HG03571 (cell line): ENCODE results near the gene ADAMTS3.

Experiments
- ATAC-seq: cut with Tn5 transposase; IDR thresholded peaks from one replicate; pipeline ENCODE4 v1.9.1; 2021; ENCODE audit not compliant: unreplicated experiment

The ADAMTS3 gene

DNA sequence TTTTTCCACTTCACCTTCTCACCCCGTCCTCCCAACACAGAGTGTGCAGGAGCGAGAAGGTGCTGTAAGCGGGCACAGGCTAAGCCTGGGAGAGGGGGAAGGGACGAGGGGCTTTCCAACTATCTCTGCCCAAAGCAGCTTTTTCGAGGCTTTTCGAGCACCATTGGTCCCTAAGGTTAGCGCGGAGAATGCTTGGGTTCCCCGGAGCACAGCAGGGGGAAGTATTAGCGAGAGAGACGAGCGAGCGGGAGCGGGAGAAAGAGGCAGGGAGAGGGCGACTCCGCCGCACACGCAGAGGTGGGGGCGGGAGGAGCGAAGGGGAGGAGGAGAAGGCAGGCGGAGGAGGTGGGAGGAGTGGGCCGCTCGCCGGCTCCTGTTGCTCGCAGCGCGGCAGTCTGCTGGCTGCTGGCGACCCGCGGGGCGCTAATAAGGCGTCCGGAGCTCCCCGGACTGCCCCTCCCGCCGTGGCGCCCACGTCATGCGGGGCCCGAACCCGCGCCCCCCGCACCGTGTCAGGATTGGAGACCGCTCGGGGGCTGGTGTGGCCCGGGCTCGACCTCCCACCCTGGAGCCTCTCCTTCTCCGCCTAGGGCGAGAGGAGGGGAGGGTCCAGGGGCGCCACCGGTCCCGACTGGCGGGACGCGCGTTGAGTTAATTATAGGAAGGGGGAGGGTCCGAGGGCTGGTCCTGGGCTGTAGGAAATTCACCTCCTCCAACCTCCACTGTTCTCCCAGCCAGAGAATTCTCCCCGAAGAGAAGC lies at the start of gene ADAMTS3:
Gene ADAMTS3 (minus strand): TSS at position 263 of the 760 bp plus-strand sequence. CDS start 459 bp downstream, outside the sequence.
- ATAC-seq = no peak

GRCh38 chr4:72613959-72614358 lies 44.9 kb upstream of the ADAMTS3 start:
- ATAC-seq = no peak

DNA sequence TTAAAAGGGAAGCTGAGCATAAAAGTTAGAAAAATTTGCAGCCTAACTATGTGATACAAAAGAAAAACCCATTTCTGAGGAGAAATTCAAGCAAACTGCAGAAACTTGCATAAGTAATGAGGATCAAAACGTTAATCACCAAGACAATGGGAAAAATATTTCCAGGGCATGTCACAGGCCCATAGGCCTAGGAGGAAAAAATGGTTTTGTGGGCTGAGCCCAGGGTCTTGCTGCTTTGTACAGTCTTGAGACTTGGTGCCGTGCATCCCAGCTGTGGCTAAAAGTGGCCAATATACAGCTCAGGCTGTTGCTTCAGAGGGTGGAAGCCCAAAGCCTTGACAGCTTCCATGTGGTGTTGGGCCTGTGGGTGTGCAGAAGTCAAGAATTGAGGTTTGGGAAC lies 37.7 kb upstream of the ADAMTS3 start:
- no peak for ATAC-seq

- ATAC-seq = no peak
These were observed 35.3 kb upstream of the ADAMTS3 start for GRCh38 chr4:72604324-72604723.

GRCh38 chr4:72602396-72603376 lies 33.7 kb upstream of the ADAMTS3 start:
- no peak for ATAC-seq

- no peak for ATAC-seq
These were observed 22.8 kb upstream of the ADAMTS3 start for GRCh38 chr4:72591547-72592454.

- no peak for ATAC-seq
These were observed 18.3 kb upstream of the ADAMTS3 start for GRCh38 chr4:72587334-72587733.

DNA sequence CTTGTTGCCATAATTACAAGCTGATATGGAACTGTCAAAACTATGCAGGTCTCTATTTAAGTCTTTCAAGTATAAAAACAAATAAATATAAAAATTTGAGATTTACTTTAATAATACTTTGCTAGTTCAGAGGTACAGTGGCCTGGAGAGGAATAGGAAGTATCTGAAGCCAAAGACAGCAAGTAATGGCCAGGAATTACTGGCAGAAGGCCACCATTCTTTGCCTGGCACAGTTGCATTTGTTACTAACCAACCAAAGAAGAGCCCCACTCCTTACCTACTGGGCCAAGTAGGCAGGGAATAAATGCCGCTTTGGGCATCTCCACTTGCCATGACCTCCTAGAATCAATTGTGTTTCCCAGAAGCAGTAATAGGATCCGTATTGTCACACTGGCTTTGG lies 13.8 kb upstream of the ADAMTS3 start:
- no peak for ATAC-seq

GRCh38 chr4:72577211-72577610 lies 8.2 kb upstream of the ADAMTS3 start:
- ATAC-seq = no peak

DNA sequence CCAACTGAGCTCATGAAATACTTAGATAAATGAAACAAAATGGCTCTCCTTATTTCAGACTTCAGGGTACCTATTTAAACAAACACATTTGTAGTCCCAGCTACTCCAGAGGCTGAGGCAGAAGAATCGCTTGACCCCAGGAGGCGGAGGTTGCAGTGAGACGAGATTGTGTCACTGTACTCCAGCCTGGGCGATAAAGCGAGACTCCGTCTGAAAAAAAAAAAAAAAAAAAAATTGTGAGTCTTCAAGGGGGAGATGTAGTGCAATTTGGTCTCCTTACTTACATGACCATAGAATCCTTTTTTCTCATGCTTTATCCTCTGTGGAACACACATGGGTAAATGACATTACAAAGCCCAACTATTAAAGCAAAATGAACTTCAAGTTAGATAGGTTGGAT lies 2.3 kb upstream of the ADAMTS3 start:
- no peak for ATAC-seq

GRCh38 chr4:72569719-72570235 lies 756 bp upstream of the ADAMTS3 start:
- no peak for ATAC-seq

DNA sequence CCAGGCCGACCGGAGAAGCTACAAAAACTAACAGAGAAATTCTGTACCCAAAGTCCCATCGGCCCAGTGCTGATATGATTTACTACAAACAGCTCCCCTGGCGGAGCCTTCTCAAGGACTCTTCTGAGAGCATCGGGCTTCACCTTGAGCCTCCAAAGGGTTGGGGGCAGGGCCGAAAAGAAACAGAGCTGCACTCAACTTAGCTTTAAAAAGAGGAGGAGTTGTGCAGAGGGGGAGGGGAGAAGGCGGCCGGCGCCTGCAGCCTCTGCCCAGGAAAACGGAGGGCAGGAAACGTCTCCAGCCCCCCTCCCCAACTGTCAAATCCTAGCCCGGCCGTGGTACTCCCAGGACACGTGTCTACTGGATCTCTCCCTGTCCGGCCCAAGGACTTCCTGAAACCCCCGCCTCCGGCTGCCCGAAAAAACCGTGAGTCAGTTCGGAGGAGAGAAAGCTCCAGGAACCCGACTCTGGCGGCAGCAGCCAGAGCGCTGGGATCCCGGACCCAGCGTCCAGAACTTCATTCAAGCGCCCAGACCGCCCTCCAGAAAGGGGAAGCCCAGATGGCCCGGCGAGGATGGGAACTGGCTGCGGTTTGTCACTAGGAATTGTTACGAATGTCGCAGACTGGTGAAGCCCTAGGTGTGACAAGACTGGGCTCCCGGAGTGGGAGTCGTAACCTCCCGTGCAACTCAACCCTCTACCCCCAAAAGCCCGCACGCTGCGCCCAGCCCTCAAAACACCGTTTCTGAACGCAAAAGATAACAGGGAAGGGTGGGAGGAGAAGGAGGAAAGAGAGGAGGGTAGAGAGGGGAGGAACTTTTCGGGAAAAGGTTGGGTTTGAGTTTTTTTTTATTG lies 973 bp downstream of the ADAMTS3 start:
- no peak for ATAC-seq

GRCh38 chr4:72567036-72567435 lies 2.0 kb downstream of the ADAMTS3 start:
- no peak for ATAC-seq

GRCh38 chr4:72566464-72566972 lies 2.5 kb downstream of the ADAMTS3 start:
- no peak for ATAC-seq

DNA sequence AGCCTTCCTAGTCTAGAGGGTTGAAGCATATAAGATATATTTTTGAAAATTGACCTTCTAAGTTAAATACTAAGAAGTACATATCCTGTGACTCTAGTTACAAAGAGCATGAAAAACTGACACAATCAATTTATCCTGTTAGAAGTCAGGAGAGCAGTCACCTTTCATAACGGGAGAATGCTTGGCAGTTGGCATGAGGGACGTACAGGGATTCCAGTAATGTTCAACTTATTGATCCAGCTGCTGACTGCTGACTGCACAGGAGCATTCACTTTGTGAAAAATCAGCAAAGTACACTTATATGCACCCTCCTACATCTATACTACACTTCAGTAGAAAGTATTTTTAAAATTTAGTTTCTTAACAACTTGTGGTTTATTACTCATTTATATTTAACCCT lies 4.2 kb downstream of the ADAMTS3 start:
- ATAC-seq = no peak

GRCh38 chr4:72564184-72564583 lies 4.8 kb downstream of the ADAMTS3 start:
- no peak for ATAC-seq

GRCh38 chr4:72558655-72559054 lies 10.4 kb downstream of the ADAMTS3 start:
- ATAC-seq = no peak

- no peak for ATAC-seq
These were observed 12.0 kb downstream of the ADAMTS3 start for GRCh38 chr4:72557021-72557420.

DNA sequence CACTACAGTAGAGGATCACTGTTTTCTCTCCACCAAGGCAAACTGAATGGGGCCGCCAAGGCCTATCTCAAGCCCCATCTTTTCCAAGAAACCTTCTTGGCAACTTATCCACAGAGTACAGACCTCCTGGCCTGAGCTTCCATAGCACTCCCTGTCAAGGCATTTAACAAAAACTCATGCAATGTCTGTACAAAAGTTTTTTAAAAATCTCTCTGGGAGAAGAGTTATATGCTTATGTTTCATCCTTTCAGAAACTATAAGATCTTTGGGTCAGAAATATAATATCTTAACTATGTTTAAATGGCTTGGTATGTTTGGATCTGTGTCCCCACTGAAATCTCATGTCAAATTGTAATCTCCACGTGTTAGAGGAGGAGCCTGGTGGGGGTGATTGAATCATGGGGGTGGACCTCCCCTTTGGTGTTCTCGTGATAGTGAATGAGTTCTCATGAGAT lies 13.6 kb downstream of the ADAMTS3 start:
- no peak for ATAC-seq
